Esophagus muscularis mucosa (tissue), 4 donors: ENCODE results near the gene KCNQ2. TPM values are rescaled to one million over a fixed set of nuclear protein-coding genes. Genes with fewer than 3 reads are reported as not detected.

Experiments
- DNase-seq: peaks from one replicate; pipeline ENCODE4 v3.0.0-alpha.2; 2017; ENCODE audit errors: extremely low spot score
- H3K27ac ChIP-seq, 4 donors: fragments of 200-600 bp; sonication (generic); replicated peaks in 1 of 4; 1 replicate in 3 of 4; 2 replicates in 1 of 4; pipeline ENCODE4 v1.5.1; 2016 to 2019; ENCODE audit warnings: mild to moderate bottlenecking in 1 of 4
- H3K27me3 ChIP-seq, 4 donors: fragments of 200-600 bp; sonication (generic); one replicate each; pipeline versions ENCODE4 v1.5.1 to v1.6.0; 2016 to 2019
- H3K36me3 ChIP-seq, 4 donors: fragments of 200-600 bp; sonication (generic); one replicate each; pipeline ENCODE4 v1.5.1; 2016 to 2019
- H3K4me1 ChIP-seq, 4 donors: fragments of 200-600 bp; sonication (generic); one replicate each; pipeline ENCODE4 v1.5.1; 2016 to 2019
- H3K4me3 ChIP-seq, 4 donors: fragments of 200-600 bp; sonication (generic); 1 replicate in 2 of 4; 2 replicates in 2 of 4; pipeline ENCODE4 v1.5.1; 2016 to 2019; ENCODE audit warnings: mild to moderate bottlenecking in 4 of 4, moderate library complexity in 1 of 4
- H3K9me3 ChIP-seq, 4 donors: fragments of 200-600 bp; sonication (generic); 1 replicate in 3 of 4; 2 replicates in 1 of 4; pipeline ENCODE4 v1.5.1; 2016 to 2019
- CTCF ChIP-seq, 3 experiments: fragments of 200-600 bp in 2 of 3; fragments of 450-650 bp in 1 of 3; sonication (generic) in 2 of 3; IDR thresholded peaks; one replicate each; pipeline ENCODE4 v1.5.1; 2017 to 2019; ENCODE audit warnings: antibody characterized with exemption in 3 of 3, mild to moderate bottlenecking in 2 of 3, moderate library complexity in 1 of 3
- EP300 ChIP-seq: sonication (generic); formaldehyde crosslinking; IDR thresholded peaks from one replicate; pipeline ENCODE4 v1.6.1; 2017; ENCODE audit warnings: antibody characterized with exemption
- POLR2A ChIP-seq: fragments of 450-650 bp; IDR thresholded peaks from one replicate; pipeline ENCODE4 v1.6.1; 2017; ENCODE audit warnings: antibody characterized with exemption, moderate library complexity, mild to moderate bottlenecking, low read depth
- POLR2AphosphoS5 ChIP-seq, 2 donors: sonication (generic); formaldehyde crosslinking; IDR thresholded peaks; one replicate each; pipeline ENCODE4 v1.6.1; 2017; ENCODE audit warnings: antibody characterized with exemption in 2 of 2
- WGBS: methylation state at CpG from one replicate; pipeline ENCODE4 v1.1.5; 2018; 5-methylcytosine and 5-hydroxymethylcytosine counted together
- intact Hi-C: fragments of 100-400 bp; cut with DNase I; formaldehyde crosslinking; loops from one replicate; pipeline ENCODE4 v1.15.1; 2023
- total RNA-seq, 4 donors: library from RNA; depleted of rRNA; stranded (reverse); fragments of >200 nt; gene quantifications; one replicate each; pipeline versions ENCODE4 v1.1.0 to v1.2.1, GENCODE V29; 2016

KCNQ2 gene
- total RNA-seq, 4 donors from 2014 or later, result 0.11 to 1.6 (median 0.50) TPM; not detected in 1

- WGBS, result 39% methylated on average over 11 of the region's 38 CpGs
- Histone ChIP-seq H3K4me1 (peaks cover 5 to 13% (median 9%) of the 10 kb centered on the region in 4 donors), H3K27ac (no peak overlapping the region), H3K4me3 (peak overlapping the region in 2 of 4 donors; percentile 25 to 33), H3K36me3 (no peaks in the 10 kb centered on the region), H3K9me3 (no peaks in the 10 kb centered on the region), H3K27me3 (peaks cover 0 to 93% (median 24%) of the 10 kb centered on the region in 4 donors)
- intact Hi-C loops, result no loop called here
- no peak for TF ChIP-seq CTCF (IDR thresholded peaks at IDR 0.05)
- no peak for TF ChIP-seq POLR2A
- no peak for TF ChIP-seq POLR2AphosphoS5 (IDR thresholded peaks at IDR 0.05)
- no peak for TF ChIP-seq EP300
- no peak for DNase-seq
Observed at GRCh38 chr20:63359937-63360849, 112.3 kb downstream of the KCNQ2 start.

GRCh38 chr20:63359164-63359934, 113.1 kb downstream of the KCNQ2 start:
- Histone ChIP-seq H3K27ac (no peak overlapping the region), H3K4me1 (peaks cover 5 to 13% (median 9%) of the 10 kb centered on the region in 4 donors), H3K9me3 (no peaks in the 10 kb centered on the region), H3K4me3 (no peak overlapping the region), H3K36me3 (no peaks in the 10 kb centered on the region), H3K27me3 (peaks cover 0 to 93% (median 24%) of the 10 kb centered on the region in 4 donors)
- WGBS, result 81% methylated on average over 15 of the region's 42 CpGs
- TF ChIP-seq POLR2AphosphoS5 (IDR thresholded peaks at IDR 0.05) (no peak), EP300 (no peak), CTCF (IDR thresholded peaks at IDR 0.05) (no peak), POLR2A (no peak)
- intact Hi-C loops, result no loop called here
- no peak for DNase-seq

GRCh38 chr20:63357921-63358905, 114.2 kb downstream of the KCNQ2 start:
- no peak for DNase-seq
- TF ChIP-seq POLR2AphosphoS5 (IDR thresholded peaks at IDR 0.05), result no peak
- no peak for TF ChIP-seq EP300
- no peak for TF ChIP-seq CTCF (IDR thresholded peaks at IDR 0.05)
- TF ChIP-seq POLR2A, result no peak
- peaks cover 0 to 90% (median 24%) of the 10 kb centered on the region in 4 donors for H3K27me3 ChIP-seq
- H3K4me3 ChIP-seq, result no peak overlapping the region
- H3K27ac ChIP-seq, result no peak overlapping the region
- no peaks in the 10 kb centered on the region for H3K36me3 ChIP-seq
- intact Hi-C loops, result no loop called here
- WGBS, result 80% methylated on average over 7 of the region's 26 CpGs
- H3K4me1 ChIP-seq, result peaks cover 5 to 13% (median 9%) of the 10 kb centered on the region in 4 donors
- no peaks in the 10 kb centered on the region for H3K9me3 ChIP-seq
